ENCODE measurements around the gene HMCN1. TPM values are rescaled to one million over a fixed set of nuclear protein-coding genes. Genes with fewer than 3 reads are reported as not detected.
"Not testable (repeated sequence)": the region's sequence is repeated elsewhere in the genome, so short reads cannot be mapped to it uniquely, and the experiment has no call there.

The HMCN1 gene
- polyA plus RNA-seq, 1 donor from 2014 or later: 0.66 TPM

DNA sequence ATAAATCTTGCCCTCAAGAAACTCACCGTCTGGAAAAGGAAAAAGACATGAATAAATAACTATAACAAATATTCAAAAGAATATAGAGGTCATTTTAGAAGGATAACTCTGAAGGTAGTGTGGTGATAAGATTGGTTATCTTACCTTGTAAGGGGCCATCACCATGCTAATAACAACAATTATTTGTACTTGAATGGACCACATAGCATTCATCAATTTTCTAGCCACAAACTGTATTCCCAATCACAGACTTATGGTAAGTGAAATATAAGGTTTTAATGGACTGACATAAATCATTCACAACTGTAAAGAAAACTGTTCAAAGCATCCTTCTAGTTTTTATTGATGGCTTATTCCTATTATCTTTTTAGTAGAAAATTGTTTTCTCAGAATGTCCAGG, 57.8 kb downstream of the HMCN1 start:
- Histone ChIP-seq H3K9me3 (ENCODE audit: low read length) (no peaks in the 10 kb centered on the region), H3K4me2 (ENCODE audit: low read length) (no peak overlapping the region), H4K20me1 (ENCODE audit: insufficient read depth) (no peaks in the 10 kb centered on the region), H3K79me2 (replicated peaks; ENCODE audit: insufficient read depth, low read length) (no peaks in the 10 kb centered on the region), H3K36me3 (ENCODE audit: insufficient read depth, low read length) (no peaks in the 10 kb centered on the region), H3F3A (ENCODE audit: insufficient read depth, low read length, poor library complexity, severe bottlenecking) (no peaks in the 10 kb centered on the region), H3K9me2 (ENCODE audit: insufficient read depth, low read length) (no peaks in the 10 kb centered on the region), H2AFZ (ENCODE audit: low read depth, low read length) (no peak overlapping the region), H3K9ac (ENCODE audit: low read length) (no peak overlapping the region), H3K27ac (ENCODE audit: low read length) (no peak overlapping the region), H3K4me3 (ENCODE audit: low read length) (no peak overlapping the region), H3K27me3 (ENCODE audit: insufficient read depth, low read depth, low read length) (no peaks in the 10 kb centered on the region)
- TF ChIP-seq POLR2AphosphoS5 (IDR thresholded peaks at IDR 0.05) (no peak), RAD21 (conservative IDR thresholded peaks at IDR 0.05) (no peak), SMC3 (conservative IDR thresholded peaks at IDR 0.05; ENCODE audit: poor library complexity) (no peak), MXI1 (conservative IDR thresholded peaks at IDR 0.05; ENCODE audit: poor library complexity, severe bottlenecking) (no peak), TAF1 (IDR thresholded peaks at IDR 0.05; ENCODE audit: low read depth) (no peak), EZH2 (IDR thresholded peaks at IDR 0.05; ENCODE audit: borderline replicate concordance, insufficient read depth, low read length, poor library complexity, severe bottlenecking) (no peak), EP300 (conservative IDR thresholded peaks at IDR 0.05; ENCODE audit: poor library complexity, severe bottlenecking) (no peak)
- TF ChIP-seq, protein P1, sequence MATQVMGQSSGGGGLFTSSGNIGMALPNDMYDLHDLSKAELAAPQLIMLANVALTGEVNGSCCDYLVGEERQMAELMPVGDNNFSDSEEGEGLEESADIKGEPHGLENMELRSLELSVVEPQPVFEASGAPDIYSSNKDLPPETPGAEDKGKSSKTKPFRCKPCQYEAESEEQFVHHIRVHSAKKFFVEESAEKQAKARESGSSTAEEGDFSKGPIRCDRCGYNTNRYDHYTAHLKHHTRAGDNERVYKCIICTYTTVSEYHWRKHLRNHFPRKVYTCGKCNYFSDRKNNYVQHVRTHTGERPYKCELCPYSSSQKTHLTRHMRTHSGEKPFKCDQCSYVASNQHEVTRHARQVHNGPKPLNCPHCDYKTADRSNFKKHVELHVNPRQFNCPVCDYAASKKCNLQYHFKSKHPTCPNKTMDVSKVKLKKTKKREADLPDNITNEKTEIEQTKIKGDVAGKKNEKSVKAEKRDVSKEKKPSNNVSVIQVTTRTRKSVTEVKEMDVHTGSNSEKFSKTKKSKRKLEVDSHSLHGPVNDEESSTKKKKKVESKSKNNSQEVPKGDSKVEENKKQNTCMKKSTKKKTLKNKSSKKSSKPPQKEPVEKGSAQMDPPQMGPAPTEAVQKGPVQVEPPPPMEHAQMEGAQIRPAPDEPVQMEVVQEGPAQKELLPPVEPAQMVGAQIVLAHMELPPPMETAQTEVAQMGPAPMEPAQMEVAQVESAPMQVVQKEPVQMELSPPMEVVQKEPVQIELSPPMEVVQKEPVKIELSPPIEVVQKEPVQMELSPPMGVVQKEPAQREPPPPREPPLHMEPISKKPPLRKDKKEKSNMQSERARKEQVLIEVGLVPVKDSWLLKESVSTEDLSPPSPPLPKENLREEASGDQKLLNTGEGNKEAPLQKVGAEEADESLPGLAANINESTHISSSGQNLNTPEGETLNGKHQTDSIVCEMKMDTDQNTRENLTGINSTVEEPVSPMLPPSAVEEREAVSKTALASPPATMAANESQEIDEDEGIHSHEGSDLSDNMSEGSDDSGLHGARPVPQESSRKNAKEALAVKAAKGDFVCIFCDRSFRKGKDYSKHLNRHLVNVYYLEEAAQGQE (IDR thresholded peaks at IDR 0.05; ENCODE audit: borderline replicate concordance): no peak
- TF ChIP-seq, protein P2, sequence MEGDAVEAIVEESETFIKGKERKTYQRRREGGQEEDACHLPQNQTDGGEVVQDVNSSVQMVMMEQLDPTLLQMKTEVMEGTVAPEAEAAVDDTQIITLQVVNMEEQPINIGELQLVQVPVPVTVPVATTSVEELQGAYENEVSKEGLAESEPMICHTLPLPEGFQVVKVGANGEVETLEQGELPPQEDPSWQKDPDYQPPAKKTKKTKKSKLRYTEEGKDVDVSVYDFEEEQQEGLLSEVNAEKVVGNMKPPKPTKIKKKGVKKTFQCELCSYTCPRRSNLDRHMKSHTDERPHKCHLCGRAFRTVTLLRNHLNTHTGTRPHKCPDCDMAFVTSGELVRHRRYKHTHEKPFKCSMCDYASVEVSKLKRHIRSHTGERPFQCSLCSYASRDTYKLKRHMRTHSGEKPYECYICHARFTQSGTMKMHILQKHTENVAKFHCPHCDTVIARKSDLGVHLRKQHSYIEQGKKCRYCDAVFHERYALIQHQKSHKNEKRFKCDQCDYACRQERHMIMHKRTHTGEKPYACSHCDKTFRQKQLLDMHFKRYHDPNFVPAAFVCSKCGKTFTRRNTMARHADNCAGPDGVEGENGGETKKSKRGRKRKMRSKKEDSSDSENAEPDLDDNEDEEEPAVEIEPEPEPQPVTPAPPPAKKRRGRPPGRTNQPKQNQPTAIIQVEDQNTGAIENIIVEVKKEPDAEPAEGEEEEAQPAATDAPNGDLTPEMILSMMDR (IDR thresholded peaks at IDR 0.05; ENCODE audit: poor library complexity, severe bottlenecking): no peak

DNA sequence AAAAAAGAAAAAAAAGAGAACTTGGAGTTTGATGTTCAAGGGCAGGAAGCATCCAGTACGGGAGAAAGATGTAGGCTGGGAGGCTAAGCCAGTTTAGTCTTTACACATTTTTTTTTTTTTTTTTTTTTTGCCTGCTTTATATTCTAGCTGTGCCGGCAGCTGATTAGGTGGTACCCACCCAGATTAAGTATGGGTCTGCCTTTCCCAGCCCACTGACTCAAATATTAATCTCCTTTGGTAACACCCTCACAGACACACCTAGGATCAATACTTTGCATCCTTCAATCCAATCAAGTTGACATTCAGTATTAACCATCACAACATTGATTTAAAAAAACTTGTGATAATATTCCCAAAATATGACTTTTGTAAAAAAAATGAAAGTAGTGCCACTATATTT, 60.3 kb downstream of the HMCN1 start:
- H3K9me2 ChIP-seq (ENCODE audit: insufficient read depth, low read length); H3K4me2 ChIP-seq (ENCODE audit: low read length); H4K20me1 ChIP-seq (ENCODE audit: insufficient read depth); H3K27me3 ChIP-seq (ENCODE audit: insufficient read depth, low read depth, low read length); H3K4me3 ChIP-seq (ENCODE audit: low read length); H3K36me3 ChIP-seq (ENCODE audit: insufficient read depth, low read length); H3K27ac ChIP-seq (ENCODE audit: low read length); H3K9me3 ChIP-seq (ENCODE audit: low read length); H3K9ac ChIP-seq (ENCODE audit: low read length); H2AFZ ChIP-seq (ENCODE audit: low read depth, low read length); H3K79me2 ChIP-seq (replicated peaks; ENCODE audit: insufficient read depth, low read length); H3F3A ChIP-seq (ENCODE audit: insufficient read depth, low read length, poor library complexity, severe bottlenecking): not testable (repeated sequence)

DNA sequence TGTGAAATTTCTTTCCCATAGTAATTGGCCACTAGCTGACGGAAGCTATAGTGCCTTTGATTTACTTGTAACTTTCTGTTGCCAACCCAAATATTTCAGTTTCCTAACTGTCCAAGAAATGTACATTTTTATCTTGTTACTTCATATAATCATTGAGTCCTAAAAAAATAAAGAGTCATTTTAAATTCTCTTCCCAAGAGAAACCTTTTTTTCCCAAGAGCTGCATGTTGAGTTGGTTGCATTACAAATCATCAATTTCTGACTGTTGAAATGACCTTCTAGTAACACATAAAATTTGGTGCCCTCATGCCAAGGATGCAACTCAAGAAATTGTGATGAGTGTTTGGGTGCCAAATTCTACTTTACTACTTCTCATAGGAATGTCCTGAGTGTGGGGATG, 61.0 kb downstream of the HMCN1 start:
- Histone ChIP-seq H3K27ac (ENCODE audit: low read length) (no peak overlapping the region), H4K20me1 (ENCODE audit: insufficient read depth) (no peaks in the 10 kb centered on the region), H3K4me3 (ENCODE audit: low read length) (no peak overlapping the region), H3K4me2 (ENCODE audit: low read length) (no peak overlapping the region), H3K27me3 (ENCODE audit: insufficient read depth, low read depth, low read length) (no peaks in the 10 kb centered on the region), H3K9me2 (ENCODE audit: insufficient read depth, low read length) (no peaks in the 10 kb centered on the region), H2AFZ (ENCODE audit: low read depth, low read length) (no peak overlapping the region), H3F3A (ENCODE audit: insufficient read depth, low read length, poor library complexity, severe bottlenecking) (no peaks in the 10 kb centered on the region), H3K36me3 (ENCODE audit: insufficient read depth, low read length) (no peaks in the 10 kb centered on the region), H3K9ac (ENCODE audit: low read length) (no peak overlapping the region), H3K9me3 (ENCODE audit: low read length) (no peaks in the 10 kb centered on the region), H3K79me2 (replicated peaks; ENCODE audit: insufficient read depth, low read length) (no peaks in the 10 kb centered on the region)
- no peak for TF ChIP-seq EP300 (conservative IDR thresholded peaks at IDR 0.05; ENCODE audit: poor library complexity, severe bottlenecking)
- TF ChIP-seq, protein P2 (IDR thresholded peaks at IDR 0.05; ENCODE audit: poor library complexity, severe bottlenecking): no peak
- no peak for TF ChIP-seq SMC3 (conservative IDR thresholded peaks at IDR 0.05; ENCODE audit: poor library complexity)
- no peak for TF ChIP-seq TAF1 (IDR thresholded peaks at IDR 0.05; ENCODE audit: low read depth)
- TF ChIP-seq, protein P1 (IDR thresholded peaks at IDR 0.05; ENCODE audit: borderline replicate concordance): no peak
- TF ChIP-seq RAD21 (conservative IDR thresholded peaks at IDR 0.05): no peak
- TF ChIP-seq EZH2 (IDR thresholded peaks at IDR 0.05; ENCODE audit: borderline replicate concordance, insufficient read depth, low read length, poor library complexity, severe bottlenecking): no peak
- no peak for TF ChIP-seq MXI1 (conservative IDR thresholded peaks at IDR 0.05; ENCODE audit: poor library complexity, severe bottlenecking)
- TF ChIP-seq POLR2AphosphoS5 (IDR thresholded peaks at IDR 0.05): no peak
